GM18520 (cell line): ENCODE measurements around the gene CCDC138.
"Not testable (repeated sequence)": the region's sequence is repeated elsewhere in the genome, so short reads cannot be mapped to it uniquely, and the experiment has no call there.

Source experiments
- ATAC-seq: cut with Tn5 transposase; IDR thresholded peaks from one replicate; pipeline ENCODE4 v1.9.1; 2021; ENCODE audit not compliant: unreplicated experiment

The CCDC138 gene, protein sequence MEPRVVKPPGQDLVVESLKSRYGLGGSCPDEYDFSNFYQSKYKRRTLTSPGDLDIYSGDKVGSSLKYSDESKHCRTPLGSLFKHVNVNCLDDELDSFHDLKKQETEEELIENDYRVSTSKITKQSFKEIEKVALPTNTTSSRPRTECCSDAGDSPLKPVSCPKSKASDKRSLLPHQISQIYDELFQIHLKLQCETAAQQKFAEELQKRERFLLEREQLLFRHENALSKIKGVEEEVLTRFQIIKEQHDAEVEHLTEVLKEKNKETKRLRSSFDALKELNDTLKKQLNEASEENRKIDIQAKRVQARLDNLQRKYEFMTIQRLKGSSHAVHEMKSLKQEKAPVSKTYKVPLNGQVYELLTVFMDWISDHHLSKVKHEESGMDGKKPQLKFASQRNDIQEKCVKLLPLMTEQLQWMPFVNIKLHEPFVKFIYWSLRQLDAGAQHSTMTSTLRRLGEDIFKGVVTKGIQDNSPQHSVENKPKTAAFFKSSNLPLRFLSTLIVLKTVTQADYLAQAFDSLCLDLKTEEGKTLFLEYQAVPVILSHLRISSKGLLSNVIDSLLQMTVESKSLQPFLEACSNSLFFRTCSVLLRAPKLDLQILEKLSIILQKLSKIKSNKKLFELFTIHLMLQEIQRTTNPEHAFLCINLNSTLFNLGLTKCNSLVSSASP

DNA sequence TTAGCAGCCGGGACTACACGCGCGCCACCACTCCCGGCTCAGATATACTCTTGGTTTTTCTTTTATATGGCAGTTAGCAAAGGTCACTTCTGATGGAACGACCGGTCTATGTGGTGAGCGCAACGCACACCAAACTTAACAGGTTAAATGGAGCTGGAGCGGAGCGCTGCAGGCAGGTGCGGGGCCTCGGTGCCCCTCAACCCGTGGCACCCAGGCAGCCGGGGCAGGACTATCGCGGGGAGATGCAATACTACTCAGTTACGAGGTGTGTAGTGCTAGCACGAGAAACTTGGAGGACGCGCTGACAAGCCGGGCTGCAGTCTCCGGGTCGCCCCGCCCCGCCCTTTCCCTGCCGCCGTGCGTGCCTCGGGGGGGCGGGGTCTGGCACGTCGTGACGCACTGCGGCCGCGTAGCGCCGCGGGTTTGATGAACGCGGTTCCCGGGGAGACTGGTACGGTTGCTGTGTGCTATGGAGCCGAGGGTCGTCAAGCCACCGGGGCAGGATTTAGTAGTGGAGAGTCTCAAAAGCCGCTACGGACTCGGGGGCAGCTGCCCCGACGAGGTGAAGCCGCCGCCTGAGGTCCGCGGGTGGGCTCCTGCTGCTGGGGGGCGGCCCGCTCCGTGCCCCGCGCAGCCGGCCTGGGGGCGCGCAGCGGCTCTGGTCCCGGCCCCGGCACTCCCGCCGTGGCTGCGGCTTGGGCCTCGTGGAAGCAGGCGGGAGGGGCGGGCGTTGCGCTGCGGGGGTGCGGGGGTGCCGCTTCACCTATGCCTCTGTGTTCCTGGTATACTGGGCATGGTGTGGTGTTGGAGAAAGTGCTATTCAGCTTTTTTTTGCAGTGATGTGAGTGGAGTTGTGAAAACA lies at the start of gene CCDC138:
TSS of gene CCDC138 (plus strand) at position 418 of the 862 bp plus-strand sequence. CDS start at position 470, 52 bp downstream.
- peak; percentile 88 for ATAC-seq

DNA sequence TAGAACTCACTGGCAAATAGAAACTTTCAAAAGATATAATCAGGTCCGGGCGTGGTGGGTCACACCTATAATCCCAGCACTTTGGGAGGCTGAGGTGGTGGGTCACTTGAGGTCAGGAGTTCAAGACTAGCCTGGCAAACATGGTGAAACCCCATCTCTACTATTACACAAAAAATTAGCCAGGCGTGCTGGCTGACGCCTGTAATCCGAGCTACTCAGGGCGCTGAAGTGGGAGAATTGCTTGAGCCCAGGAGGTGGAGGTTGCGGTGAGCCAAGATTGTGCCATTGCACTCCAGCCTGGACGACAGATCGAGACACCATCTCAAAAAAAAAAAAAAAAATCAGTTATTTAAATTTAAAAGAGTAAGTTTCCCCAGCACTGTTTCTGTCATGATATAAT lies 28.6 kb upstream of the CCDC138 start:
- ATAC-seq = not testable (repeated sequence)

DNA sequence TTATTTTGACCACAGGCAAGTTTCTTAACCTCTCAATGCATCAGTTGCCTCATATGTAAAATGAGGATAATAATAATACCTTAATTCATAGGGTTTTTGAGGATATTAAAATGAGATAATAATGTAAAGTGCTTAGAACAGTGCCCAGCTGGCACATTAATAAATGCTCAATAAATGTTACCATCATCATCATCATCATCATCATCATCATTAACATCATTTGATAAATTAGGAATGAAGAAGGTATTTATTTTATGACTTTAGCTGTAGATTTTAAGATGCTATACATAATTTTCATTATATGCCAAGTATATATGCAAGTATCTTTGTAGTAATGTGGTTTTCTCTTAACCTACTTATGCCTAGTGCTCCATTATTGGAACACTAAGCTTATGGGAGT lies 24.0 kb upstream of the CCDC138 start:
- ATAC-seq = not testable (repeated sequence)

DNA sequence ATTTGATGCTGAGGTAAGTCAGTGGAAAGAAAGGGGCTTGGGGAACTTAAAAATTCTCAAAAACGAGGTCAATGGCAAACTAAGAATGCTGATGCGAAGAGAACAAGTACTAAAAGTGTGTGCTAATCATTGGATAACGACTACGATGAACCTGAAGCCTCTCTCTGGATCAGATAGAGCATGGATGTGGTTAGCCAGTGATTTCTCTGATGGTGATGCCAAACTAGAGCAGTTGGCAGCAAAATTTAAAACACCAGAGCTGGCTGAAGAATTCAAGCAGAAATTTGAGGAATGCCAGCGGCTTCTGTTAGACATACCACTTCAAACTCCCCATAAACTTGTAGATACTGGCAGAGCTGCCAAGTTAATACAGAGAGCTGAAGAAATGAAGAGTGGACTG lies 19.9 kb upstream of the CCDC138 start:
- not testable (repeated sequence) for ATAC-seq

DNA sequence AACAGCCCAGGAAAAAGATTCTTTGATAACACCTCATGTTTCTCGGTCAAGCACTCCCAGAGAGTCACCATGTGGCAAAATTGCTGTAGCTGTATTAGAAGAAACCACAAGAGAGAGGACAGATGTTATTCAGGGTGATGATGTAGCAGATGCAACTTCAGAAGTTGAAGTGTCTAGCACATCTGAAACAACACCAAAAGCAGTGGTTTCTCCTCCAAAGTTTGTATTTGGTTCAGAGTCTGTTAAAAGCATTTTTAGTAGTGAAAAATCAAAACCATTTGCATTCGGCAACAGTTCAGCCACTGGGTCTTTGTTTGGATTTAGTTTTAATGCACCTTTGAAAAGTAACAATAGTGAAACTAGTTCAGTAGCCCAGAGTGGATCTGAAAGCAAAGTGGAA lies 18.7 kb upstream of the CCDC138 start:
- not testable (repeated sequence) for ATAC-seq

DNA sequence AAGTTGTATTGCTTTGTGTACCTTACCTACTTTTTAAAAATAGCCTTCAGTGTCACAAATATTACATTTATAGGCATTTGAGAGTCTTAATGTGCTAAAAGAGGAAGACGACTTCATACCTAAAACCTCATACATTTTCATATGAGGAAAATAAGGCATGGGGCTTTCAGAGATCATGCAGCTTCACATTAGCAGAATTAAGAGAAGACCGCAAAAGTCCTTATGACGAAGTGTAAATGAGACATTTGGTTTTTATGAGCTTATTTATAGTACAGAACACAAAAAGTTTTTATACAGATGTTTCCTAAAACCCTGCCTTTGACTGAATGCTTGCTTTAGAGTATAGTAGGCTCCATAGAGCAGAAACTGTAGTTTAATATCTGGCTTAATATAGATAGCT lies 10.1 kb upstream of the CCDC138 start:
- ATAC-seq = peak; percentile 85

DNA sequence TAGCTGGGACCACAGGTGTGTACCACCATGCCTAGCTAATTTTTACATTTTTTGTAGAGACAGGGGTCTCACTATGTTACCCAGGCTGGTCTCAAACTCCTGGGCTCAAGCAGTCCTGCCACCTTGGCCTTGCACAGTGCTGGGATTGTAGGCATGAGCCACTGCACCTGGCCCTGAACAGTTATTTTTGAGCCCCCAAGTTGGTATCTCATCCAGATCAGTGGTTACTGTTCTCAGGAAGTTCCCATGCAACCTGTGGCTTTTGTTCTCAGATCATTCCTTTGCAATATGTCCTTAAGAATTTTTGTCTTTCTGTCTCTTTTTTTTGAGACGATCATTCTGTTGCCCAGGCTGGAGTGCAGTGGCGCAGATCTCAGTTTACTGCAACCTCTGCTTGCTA lies 7.7 kb upstream of the CCDC138 start:
- ATAC-seq = no peak

DNA sequence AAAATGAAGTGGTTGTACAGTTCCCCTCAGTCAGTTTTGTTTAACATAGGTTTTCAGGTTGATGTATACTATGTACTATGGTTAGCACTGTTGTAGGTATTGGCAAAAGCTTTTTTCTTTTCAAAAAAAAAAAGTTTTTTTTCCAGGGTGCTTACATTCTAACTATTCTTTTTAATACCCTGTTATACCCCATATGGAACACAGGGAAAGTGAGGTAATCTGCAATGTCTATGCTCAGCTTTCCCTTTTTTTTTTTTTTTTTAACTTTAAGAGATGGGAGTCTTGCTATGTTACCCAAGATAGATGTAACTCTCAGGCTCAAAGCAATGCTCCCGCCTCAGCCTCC lies 590 bp upstream of the CCDC138 start:
- ATAC-seq = no peak

DNA sequence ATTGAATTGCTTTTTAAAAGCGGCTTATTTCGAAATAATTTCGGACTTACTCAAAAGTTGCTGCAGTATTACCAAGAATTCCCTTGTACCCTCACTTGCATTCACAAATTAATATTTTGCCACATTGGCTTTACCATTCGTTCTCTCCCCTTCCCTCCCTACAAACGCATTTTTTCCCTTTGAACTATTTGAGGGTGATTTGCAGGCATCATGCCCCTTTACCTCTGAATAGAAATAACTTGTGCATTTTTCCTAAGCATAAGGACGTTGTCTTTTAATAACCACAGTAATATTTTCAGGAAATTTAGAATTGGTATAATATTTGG lies 608 bp downstream of the CCDC138 start:
- ATAC-seq = no peak

DNA sequence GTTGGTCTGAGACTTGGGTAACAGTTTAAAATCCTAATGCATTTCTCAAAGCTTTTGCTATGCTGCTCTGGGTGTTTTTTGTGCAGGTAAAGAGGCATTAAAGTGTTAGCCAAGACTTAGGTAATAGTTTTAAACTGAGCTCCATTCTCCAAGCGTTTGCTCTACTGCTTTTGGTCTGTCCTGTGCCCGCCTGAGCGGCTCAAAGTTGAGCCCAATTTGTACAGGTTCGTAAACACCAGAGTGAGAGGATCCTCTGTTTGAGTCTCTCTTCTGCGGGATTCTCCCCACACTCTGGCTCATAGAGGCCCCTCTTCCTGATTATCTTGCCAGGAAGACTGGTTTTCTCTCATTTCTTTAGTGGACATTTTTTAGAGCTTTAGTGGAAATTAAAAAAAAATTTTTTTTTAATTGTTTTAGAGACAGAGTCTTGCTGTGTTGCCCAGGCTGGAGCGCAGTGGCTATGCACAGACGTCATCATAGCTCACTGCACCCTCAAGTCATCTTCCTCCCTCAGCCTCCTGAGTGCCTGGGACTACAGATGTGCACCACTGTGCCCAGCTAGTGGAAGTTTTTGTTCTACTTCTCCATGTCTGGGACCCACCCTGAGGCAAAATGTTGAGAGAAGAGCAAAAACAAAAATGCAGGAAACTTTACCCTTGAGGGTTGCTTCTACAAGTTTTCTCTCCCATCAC lies 16.6 kb downstream of the CCDC138 start:
- no peak for ATAC-seq

DNA sequence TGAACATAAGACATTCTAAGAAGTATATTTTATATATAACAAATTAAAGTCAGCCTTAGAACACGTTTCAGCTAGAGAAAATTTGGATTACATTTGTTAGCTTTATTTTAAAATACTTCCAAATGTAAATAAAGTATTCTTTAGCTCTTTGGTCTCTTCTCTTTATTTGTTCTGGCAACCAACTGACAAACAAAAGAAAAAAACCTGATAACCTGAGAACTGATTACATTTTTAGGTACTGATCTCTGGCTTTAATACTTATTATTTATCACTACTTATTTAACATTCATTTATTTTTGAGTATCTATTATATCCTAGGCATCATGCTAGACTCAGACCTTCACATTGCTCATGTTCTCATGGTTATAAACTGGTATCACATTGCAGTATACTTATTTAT lies 18.5 kb downstream of the CCDC138 start:
- no peak for ATAC-seq

DNA sequence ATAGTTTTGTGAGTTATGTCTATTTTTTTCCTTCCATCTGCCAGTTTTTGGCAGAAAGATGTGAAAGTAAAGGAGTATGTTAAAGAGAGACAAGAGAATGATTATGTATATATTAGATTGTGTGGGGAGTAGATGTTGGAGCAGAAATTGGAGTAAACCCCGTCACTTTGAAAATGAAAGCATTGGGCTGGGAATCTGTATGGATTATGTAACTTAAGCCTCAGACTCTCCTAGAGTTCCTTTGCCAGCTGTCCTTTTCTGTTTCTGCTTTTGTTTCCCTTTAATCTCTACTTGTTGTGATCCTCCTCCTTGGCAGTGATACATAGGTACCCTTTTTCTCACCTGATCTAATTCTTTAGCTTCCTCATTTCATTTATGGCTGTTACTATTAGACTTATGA lies 19.2 kb downstream of the CCDC138 start:
- ATAC-seq = no peak

DNA sequence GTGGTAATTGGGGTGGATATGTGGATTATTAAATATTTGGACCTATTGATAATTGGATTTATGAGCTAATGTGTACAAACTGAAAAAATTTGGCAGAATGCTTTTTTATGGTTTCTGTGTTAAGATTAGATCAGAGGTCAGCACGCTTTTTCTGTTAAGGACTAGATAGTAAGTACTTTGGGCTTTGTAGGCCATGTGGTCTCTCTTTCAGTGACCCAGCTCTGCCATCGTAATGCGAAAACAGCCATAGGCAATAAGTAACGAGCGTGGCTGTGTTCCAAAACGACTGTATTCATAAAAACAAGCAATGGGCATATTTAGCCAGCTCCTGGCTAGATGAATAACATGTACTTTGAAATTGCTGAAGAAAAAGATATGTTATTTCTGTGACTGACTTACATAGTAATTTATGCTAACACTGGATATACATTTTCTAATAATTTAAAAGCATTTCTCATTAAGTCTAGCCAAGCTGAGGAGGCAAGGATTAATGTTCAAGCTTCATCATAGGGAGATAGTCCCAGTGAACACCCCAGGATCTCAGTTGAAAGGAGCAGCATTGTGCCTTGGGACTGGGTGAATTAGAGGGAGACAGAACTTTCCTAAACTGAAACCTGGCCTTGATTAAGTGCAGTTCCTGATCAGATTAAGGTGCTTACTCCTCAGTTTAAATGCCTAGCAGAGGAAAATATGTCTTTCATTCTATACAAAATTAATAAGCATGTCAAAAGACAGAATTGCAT lies 20.0 kb downstream of the CCDC138 start:
- ATAC-seq = no peak

DNA sequence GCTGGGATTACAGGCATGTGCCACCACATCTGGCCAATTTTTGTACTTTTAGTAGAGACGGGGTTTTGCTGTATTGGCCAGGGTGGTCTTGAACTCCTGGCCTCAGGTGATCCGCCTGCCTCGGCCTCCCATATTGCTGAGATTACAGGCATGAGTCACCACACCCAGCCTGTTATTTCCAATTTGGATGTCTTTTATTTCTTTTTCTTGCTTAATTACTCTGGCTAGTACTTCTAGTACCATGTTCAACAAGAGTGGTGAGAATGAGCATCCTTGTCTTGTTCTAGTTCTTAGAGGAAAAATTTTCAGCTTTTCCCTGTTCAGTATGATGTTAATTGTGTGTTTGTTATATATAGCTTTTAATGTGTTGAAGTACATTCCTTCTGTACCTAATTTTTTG lies 23.4 kb downstream of the CCDC138 start:
- no peak for ATAC-seq

DNA sequence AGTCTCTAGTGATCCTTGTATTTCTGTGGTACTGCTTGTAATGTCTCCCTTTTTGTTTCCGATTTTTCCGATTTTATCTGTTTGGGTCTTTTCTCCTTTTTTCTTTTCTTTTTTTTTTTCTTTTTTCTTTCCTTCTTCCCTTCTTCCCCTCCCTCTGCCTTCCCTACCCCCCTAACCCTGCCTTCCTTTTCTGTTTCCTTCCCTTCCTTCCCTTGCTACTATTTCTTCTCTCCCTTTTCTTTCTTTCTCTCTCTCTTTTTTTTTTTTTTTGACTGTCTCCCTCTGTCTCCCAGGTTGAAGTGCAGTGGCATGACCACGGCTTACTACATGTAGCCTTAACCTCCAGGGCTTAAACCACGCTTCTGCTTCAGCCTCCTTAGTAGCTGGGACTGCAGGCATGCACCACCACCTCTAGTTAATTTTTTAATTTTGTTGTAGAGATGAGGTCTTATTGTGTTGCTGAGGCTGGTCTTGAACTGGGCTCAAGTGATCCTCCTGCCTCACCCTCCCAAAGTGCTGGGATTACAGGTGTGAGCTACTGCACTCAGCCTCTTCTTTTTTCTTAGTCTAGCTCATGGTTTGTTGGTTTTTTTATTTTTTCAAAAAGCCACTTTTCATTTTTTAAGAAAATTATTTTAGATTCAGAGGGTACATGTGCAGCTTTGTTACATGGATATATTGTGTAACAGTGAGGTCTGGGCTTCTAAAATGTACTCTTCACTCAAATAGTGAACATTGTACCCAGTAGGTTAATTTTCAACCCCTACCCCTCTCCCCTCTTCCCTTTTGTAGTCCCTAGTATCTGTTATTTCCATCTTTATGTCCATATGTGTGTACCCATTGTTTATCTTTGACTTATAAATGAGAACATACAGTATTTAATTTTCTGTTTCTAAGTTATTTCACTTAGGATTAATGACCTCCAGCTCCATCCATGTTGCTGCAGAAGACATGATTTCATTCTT lies 24.7 kb downstream of the CCDC138 start:
- no peak for ATAC-seq

DNA sequence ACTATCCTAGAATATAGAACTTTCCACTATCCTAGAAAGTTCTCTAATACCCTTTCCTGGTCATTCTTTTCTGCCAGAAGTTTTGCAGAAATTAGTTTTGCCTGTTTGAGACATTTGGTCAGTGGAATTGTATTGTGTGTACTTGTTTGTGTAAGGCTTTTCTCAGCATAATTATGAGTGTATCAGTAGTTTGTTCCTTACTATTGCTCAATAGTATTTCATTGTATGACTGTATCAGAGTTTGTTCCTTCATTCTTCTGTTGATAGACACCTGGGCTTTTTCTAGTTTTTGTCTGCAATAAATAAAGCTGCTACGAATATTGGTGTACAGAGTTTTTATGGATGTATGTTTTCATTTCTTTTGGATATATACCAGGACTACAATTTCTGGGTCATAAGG lies 27.2 kb downstream of the CCDC138 start:
- ATAC-seq = no peak

DNA sequence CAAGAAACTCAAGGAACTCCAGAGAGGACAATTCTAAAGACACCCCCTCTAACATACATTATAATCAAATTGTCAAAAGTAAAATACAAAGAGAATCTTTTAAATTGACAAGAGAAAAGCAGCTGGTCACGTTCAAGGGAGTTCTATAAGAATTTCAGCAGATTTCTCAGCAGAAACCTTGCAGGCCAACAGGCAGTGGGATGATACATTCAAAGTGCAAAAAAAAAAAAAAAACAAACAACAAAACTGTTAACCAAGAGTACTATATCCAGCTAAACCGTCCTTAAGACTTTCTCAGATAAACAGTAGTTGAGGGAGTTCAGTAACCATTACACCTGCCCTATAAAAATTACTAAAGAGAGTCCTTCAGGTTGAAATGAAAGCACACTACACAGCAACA lies 33.9 kb downstream of the CCDC138 start:
- ATAC-seq = no peak

DNA sequence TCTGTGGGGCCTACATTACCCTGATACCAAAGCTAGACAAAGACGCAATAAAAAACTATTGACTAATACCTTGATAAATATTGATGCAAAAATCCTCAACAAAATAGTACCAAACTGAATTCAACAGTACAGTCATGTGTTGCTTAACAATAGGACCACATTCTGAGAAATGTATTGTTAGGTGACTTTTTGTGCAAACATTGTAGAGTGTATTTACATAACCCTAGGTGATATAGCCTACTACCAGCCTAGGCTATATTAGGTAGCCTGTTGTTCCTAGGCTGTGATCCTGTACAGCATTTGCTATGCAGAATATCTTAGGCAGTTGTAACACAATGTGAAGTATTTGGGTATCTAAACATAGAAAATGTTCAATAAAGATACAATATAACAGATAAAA lies 36.7 kb downstream of the CCDC138 start:
- ATAC-seq = no peak

DNA sequence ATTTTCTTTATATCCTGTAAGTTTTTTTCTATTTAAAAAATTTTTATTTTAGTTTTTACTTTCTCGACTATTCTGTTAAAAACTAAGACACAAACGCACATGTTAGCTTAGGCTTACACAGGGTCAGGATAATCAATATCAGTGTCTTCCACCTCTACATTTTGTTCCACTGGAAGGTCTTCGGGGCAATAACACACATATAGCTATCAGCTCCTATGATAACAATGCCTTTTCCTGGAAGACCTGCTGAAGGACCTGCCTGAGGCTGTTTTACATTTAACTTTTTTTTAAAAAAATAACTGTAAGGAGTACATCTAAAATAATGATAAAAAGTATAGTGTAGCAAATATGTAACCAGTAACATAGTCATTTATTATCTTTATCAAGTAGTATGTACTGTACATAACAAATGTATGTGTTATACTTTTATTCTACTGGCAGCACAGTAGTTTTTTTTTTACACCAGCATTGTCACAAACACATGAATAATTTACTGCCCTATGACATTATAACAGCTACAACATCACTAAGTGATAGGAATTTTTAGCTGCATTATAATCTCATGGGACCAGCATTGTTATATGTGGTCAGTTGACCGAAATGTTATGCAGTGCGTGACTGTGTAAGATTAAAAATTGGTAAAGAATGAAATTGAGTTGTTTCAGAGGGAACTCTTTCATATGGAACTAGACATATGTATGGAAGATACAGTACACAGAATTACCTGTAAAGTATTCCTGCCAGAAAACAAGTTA lies 37.9 kb downstream of the CCDC138 start:
- no peak for ATAC-seq
